Hepatic stellate cell (primary cell): ENCODE measurements around the gene NGB.

ENCODE experiments used
- DNase-seq: peaks from one replicate; pipeline ENCODE4 v3.0.0; 2011; ENCODE audit warnings: low spot score

Gene NGB

GRCh38 chr14:77230914-77231313 is 40.1 kb downstream of the NGB start:
- no peak for DNase-seq

- DNase-seq, result no peak
Observed at GRCh38 chr14:77228056-77228455, 43.0 kb downstream of the NGB start.

GRCh38 chr14:77225892-77226557 is 45.0 kb downstream of the NGB start:
- DNase-seq, result no peak

GRCh38 chr14:77225254-77225653 is 45.8 kb downstream of the NGB start:
- DNase-seq, result no peak

- DNase-seq, result no peak
Observed at GRCh38 chr14:77224212-77224611, 46.8 kb downstream of the NGB start.

GRCh38 chr14:77222546-77223225 is 48.3 kb downstream of the NGB start:
- DNase-seq, result no peak

GRCh38 chr14:77221241-77221871 is 49.6 kb downstream of the NGB start:
- DNase-seq, result no peak

- DNase-seq, result no peak
Observed at GRCh38 chr14:77220246-77221017, 50.6 kb downstream of the NGB start.

GRCh38 chr14:77219591-77219990 is 51.4 kb downstream of the NGB start:
- no peak for DNase-seq

- no peak for DNase-seq
Observed at GRCh38 chr14:77217551-77217950, 53.5 kb downstream of the NGB start.
